ENCODE data around the gene SETD1B.
"Not testable (repeated sequence)": the region's sequence is repeated elsewhere in the genome, so short reads cannot be mapped to it uniquely, and the experiment has no call there.

SETD1B gene

DNA sequence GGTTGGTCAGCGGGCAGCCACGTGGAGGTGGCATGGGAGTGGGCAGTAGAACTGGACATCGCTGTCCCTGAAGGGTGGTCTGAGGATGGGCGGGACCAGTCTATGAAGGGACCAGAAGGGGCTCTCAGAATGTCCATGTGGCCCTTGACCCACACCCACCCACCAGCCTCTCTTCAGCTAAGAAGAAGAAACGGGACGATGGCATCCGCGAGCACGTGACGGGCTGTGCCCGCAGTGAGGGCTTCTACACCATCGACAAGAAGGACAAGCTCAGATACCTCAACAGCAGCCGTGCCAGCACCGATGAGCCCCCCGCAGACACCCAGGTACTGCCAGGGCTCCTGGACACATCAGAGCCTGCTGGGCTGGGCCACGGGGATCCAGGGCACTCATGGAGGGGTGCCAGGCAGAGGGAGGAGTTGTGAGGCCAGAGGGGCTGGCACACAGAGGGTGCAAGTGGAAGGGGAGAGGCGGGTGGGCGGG, 21.3 kb downstream of the SETD1B start:
- DNase-seq (ENCODE audit: low read depth): no peak

DNA sequence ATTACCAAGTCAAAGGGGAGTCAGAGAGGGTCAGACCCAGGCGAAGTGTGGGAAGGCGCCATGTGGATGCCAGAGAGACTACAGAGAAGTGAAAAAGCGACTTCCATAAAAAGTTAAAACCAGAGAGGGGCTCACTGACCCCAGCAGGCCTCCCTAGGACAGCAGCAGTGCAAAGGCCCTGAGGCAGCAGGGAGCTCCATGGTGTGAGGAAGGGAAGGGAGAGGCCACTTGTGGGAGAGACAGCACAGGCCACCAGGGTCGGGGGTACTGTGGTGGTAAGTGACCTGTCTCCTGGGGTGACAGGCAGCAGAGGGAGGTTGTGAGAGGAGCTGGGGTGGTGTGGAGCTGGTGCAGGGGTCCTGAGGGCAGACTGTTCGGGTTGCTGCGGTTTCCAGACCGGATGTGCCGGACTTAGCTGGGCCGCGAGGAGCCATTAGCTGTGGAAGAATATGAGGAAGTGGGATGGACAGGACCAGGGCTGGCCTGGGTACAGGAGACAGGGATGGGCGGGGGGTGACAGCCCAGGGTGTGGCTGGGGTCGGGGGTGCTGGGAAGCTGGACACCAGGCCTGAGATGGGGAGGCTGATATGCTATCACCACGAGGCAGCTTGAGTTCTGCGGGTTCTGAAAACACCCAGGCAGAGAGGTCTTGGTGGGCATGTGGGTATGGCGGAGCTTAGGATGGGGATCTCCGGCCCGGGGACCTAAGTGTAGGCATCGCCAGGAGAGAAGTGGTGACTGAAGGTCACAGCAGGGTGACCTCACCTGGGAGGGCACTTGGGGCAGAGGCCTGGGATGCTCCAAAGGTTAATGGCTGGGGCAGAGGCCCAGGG, 22.7 kb downstream of the SETD1B start:
- no peak for DNase-seq (ENCODE audit: low read depth)

DNA sequence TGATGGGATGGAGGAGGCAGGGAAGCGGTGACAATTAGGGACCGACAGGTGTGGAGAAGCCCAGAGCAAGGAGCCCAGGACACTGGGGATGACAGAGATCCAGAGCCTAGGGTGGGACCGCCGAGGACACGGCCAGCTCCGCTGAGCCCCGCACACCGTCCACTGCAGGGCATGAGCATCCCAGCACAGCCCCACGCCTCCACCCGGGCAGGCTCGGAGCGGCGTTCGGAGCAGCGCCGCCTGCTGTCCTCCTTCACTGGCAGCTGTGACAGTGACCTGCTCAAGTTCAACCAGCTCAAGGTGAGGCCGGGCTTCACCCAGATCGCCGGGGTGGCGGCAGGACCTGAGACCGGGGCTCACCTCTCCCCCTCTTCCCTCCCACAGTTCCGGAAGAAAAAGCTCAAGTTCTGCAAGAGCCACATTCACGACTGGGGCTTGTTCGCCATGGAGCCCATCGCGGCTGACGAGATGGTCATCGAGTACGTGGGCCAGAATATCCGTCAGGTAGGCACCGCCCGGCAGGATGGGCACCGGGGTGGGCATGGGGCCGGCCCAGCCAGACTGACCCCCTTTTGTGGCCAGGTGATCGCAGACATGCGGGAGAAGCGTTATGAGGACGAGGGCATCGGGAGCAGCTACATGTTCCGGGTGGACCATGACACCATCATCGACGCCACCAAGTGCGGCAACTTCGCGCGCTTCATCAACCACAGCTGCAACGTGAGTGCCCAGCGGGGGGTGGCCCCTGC, 23.7 kb downstream of the SETD1B start:
- no peak for DNase-seq (ENCODE audit: low read depth)

DNA sequence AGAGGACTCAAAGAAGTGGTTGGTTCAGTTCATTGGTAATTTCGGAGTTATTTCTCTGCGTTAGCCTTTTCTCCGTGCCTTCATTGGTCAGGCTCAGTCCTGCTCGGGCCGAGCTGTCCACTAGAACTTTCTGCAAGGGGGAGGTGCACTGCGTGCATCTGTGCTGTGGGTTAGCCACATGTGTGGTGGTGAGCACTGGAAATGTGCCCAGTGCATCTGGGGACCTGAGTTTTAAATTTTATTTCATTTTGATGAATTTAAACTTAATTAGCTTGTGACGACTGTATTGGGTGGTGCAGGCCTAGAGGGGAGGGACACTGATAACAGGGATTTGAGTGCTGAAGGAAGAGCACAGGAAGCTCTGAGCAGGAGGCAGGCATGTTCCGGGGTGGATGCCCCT, 24.5 kb downstream of the SETD1B start:
- DNase-seq (ENCODE audit: low read depth): no peak

DNA sequence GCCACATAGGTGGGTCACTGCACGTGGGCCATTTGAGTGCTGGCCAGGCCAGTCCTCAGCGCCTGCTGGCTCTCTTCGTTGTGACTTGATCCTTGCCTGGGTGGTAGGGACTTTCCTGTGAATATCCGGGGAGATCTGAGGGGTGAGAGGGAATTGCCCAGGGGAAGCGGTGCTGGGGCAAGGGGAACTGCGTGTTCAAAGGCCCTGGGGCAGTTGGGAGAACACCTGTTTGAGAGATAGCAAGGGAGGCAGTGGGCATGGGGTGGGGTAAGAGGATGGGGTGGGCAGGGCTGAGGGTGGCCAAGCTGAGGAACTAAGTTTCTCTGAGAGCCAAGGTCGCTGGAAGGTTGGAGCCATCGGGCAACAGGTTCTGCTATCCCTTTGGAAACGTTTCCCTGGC, 25.0 kb downstream of the SETD1B start:
- no peak for DNase-seq (ENCODE audit: low read depth)

DNA sequence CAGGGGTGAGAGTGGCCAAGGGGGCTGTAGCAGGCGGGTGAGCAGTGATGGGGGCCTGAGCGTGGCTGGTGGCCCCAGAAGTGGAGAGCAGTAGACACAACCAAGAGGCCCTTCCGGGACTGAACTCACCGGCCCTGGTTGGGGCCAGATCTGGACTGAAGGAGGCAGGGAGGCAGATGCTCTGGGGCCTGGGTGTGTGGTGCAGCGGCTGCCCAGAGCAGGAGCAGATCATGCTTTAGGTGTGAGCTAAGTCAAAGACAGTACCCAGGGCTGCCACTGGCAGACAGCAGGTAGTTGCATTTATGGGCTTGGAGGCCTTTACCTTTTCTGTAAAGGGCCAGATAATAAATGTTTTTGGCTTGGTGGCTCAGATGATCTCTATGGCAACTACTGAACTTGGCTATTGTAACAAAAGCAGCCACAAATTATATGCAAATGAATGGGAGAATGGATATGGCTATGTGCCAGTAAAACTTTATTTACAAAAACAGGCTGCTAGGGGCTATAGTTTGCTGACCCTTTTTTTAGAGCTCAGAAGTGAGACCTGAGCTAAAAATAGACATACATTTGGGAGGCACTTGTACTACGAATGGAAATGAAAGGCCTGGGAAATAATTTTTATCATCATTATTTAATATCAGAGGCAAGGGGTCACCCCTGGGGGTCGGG, 25.6 kb downstream of the SETD1B start:
- DNase-seq (ENCODE audit: low read depth): no peak

DNA sequence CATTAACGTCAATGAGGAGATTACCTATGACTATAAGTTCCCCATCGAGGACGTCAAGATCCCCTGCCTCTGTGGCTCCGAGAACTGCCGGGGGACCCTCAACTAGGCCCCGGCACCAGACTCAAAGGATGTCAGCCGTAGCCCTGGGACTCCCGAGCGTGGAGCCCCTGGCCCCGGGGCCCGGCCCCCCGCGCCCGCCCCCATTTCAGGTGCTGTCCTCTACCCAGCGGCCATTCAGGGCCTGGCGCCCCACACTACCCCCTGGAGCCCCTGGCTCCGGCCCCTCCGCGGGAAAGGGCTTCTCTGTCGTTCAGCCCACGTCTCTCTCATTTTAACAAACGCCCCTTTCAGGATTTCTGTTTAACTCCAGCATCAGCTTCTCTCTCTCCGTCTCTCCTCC, 26.3 kb downstream of the SETD1B start:
- DNase-seq (ENCODE audit: low read depth): no peak

DNA sequence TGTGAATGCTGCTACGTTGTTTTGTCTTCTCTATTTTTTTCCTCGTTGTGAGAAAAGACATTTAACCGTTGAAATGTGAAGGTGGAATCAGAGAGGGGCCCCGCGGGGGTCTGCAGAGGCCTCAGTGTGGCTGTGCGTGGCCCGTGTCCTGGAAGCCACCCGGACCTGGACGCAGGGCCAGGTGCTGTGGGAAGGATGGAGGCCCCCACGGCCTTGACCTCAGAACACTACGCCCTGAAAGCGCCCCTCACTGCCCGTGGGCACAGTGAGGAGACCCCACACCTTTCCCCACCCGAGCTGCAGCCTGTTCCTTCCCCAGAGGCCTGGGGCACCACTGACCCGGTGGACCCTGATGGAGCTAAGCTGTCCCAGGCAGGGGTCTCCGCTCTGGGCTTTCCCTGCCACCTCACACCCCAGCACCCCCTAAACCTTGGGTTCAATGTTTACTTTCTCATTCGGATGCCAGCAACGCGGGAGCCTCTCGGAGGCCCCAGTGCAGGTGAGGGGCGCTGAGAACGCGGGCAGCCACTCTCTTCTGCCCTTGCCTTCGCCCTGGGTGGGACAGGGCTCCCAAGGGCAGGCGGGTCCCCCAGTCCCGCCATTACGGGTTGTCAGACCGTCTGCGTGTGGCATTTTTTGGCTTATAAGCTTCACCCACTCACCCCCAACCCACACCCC, 26.9 kb downstream of the SETD1B start:
- DNase-seq (ENCODE audit: low read depth): no peak

DNA sequence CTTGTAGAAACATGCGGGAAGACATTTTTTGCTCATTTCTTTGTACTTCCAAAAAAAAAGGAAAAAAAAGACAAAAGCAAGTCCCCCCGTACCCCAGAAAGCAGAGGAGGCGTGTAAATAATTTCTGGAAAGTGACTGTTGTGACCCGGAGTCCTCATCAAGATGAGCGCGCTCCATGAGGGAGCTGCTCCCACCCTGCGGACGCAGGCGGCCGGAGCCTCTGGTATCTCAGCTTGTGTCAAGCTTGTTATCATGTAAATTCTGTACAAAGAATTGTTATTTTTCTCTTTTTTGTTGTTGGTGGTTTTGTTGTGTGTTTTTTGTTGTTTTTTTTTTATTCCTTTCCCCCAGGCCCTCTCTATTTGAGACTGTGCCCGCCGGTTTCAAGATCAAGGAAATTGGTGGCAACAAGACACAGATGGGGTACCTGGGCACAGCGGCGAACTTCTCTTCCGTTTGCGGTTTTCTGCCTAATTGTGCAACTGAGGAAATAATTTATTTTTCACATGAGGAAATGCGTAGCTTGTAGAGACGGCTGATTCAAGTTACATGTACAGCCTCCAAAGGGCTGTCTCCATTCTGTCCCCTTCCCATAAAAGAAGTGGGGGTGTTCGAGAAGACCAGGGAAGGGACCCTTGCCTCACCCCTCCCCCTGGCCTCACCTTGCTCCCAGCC, 27.9 kb downstream of the SETD1B start:
- DNase-seq (ENCODE audit: low read depth): no peak

DNA sequence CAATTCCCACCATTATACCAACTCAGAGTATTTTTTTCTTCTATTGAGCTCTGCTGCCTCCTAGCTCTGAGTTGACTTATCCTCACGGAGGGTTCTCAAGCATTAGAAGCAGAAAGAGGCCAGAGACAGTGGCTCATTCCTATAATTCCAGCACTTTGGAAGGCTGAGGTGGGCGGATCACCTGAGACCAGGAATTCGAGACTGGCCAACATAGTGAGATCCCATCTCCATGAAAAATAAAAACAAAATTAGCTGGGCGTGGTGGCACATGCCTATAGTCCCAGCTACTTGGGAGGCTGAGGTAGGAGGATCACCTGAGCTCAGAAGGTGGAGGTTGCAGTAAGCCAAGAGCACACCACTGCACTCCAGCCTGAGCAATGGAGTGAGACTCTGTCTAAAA, 33.9 kb downstream of the SETD1B start:
- DNase-seq (ENCODE audit: low read depth): no peak

DNA sequence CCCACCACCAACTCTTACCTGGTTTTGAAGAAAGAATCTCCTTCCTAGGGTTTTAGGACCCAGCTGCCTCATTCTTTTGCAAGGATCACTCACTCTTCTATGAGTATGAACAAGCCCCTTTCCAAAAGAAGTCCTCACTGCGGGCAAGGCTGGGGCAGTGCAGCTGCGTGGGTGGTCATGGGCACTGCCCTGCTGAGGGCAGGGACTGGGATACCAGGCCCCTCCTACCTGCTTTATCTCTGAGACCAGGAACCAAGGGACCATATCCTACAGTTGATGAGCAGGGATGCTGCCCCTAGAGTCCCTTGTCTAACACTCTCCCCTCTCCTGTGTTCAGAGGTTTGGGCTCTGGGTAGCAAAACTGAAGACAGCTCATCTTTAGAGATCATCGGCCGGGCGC, 34.3 kb downstream of the SETD1B start:
- DNase-seq (ENCODE audit: low read depth): no peak

DNA sequence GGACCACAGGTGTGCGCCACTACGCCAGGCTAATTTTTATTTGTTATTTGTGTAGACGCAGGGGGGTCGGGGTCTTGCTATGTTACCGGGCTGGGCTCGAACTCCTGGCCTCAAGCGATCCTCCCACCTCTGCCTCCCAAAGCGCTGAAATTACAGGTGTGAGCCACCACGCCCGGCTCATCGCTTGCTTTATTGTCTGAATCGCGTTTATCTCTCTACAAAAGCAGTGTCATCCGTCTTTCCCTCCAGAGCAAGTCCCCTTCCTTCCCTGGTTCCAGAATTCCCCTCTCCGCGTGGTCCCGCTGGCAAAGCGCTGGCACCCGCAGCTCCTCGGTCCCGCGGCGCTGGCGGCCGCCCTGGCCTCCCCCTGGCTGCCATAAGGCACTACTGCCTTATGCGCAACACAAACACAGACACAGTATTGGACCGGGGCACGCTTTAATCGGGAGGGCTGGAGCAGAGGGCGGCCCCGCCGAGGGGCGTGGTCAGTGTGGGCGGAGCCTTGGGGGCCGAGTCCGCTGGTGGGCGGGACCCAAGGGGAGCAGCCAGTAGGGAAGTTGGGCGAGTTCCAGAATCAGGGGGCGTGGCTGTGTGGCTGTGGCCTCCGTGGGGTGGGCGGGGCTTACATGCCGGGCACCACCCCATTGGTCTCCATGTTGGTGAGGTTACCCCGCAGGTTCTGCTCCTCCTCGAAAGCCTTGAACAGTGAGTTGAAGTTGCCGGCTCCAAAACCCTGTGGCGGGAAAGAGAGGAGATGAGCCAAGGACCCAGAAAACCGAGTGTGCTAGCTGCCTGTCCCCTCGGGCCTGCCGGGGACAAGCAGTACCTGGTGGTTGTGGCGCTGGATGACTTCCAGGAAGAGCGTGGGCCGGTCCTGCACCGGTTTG, 35.5 kb downstream of the SETD1B start:
- DNase-seq (ENCODE audit: low read depth): peak; percentile 98

DNA sequence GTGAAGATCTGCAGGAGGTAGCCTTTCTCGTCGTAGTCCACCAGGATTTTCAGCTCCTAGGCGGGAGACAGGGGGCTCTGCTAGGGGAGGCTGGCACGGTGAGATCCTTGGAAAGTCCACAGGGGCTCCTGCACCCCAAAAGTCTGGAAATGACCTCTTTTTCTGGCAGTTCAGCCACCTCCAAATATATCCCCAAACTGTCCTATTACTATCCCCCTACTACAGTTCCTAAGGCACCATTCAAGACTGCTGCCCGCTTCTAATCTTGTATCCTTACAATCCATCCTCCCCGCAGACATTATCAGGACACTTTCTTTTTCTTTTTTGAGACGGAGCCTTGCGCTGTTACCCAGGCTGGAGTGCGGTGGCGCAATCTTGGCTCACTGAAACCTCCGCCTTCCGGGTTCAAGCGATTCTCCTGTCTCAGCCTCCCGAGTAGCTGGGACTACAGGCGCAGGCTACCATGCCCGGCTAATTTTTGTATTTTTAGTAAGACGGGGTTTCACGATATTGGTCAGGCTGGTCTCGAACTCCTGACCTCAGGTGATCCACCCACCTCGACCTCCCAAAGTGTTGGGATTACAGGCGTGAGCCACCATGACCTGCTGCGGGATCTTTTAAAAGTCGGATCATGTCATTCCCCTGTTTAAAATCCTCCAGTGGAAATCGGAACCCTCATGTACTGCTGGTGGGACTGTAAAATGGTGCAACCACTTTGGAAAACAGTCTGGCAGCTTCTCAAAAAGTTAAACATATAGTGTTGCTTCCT, 36.4 kb downstream of the SETD1B start:
- DNase-seq (ENCODE audit: low read depth): no peak

DNA sequence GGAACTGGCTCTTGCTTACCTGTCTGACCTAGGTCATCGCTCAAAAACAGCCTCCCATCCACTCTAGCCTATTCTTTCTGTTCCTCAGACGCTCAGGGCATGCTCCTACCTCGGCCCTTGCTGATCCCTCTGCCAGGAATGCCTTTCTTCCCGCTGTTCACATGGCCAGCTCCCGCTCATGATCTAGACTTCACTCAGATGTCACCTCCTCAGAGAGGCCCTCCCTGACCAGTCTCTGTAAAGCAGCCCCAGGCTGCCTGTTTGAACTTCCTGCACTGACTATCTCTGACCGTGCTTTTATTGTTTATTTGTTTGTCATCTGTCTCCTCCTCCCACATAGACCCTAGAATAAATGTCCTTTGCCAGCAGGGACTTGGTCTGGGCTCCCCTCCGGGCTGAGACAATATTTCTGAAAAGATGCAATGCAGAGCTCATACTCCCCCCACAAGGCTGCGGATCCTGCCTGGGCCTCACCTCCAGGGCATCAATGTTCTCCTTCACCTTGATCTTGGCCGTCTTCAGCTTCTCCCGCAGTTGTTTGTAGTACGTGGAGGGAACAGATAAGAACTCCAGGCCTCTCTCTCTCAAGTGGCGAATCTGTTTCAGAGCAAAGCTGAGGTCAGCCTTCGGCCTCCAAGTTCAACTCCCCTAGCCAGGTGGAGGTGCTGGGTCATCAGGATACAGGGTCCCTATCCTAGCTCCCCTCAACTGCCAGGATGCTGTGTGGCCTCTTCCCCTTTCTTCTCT, 39.6 kb downstream of the SETD1B start:
- no peak for DNase-seq (ENCODE audit: low read depth)

DNA sequence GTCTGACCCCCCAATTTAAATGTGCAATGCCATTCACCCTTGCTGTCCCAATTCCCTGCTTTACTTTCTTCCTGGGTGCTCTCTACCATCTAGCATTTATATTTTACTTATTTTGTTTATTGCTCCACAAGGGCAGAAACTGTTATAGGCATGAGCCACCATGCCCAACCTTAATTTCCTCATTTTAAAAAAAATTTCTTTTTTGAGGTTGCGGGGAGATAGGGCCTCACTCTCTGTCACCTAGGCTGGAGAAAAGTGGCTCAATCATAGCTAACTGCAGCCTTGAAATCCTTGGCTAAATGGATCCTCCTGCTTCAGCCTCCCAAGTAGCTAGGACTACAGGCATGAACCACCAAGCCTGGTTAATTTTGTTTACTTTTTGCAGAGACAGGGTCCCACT, 41.9 kb downstream of the SETD1B start:
- DNase-seq (ENCODE audit: low read depth): no peak

DNA sequence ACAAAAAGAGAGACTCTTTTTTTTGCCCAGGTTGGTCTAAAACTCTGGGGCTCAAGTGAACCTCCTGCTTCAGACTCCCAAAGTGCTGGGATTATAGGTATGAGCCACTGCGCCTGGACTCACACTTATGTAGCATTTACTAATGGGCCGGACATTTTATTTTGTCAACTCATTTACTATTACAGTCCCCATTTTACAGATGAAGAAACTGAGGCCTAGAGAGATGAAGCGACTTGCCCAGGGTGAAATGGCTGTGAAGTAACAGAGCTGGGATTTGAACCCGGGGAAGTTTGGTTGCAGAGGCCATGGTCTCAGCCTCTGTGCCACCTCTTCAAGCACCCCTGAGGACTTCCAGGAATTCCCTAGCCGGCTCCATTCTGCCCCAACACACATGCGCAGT, 45.4 kb downstream of the SETD1B start:
- no peak for DNase-seq (ENCODE audit: low read depth)

DNA sequence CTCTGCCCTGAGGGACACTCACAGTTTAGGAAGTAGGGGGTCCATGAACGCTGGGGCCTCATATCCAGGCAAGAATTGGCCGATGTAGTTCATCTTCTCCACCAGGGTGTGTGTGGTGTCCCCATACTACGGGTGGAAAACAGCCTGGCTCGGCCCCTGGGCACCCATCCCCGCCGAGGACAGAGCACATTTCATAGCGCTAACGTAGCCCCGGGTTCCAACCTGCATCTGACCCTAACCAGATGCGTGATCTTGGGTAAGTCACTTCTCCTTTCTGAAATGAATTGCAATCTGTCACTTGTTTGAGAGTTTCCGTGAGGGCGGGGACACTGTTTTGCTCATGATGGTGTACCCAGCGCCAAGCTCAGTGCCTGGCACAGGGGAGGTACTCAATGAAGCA, 45.9 kb downstream of the SETD1B start:
- no peak for DNase-seq (ENCODE audit: low read depth)

DNA sequence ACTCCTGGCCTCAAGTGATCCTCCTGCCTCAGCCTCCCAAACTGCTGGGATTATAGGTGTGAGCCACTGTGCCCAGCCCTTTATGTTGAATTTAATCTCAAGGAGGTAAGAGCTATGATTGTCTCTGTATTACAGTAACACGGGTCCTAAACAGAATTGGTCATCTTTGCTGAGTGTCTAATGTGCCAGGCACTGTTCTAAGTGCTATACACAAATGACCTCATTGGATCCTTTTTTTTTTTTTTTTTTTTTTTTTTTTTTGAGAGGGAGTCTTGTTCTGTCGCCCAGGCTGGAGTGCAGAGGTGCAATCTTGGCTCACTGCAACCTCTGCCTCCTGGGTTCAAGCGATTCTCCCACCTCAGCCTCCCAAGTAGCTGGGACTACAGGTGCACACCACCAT, 48.6 kb downstream of the SETD1B start:
- not testable (repeated sequence) for DNase-seq (ENCODE audit: low read depth)
